ENCODE measurements around the gene IDH3G. TPM values are rescaled to one million over a fixed set of nuclear protein-coding genes. Genes with fewer than 3 reads are reported as not detected.

Gene IDH3G
- total and polyA plus RNA-seq, 2 experiments from 2014 or later = 41.4 to 49.0 TPM

DNA sequence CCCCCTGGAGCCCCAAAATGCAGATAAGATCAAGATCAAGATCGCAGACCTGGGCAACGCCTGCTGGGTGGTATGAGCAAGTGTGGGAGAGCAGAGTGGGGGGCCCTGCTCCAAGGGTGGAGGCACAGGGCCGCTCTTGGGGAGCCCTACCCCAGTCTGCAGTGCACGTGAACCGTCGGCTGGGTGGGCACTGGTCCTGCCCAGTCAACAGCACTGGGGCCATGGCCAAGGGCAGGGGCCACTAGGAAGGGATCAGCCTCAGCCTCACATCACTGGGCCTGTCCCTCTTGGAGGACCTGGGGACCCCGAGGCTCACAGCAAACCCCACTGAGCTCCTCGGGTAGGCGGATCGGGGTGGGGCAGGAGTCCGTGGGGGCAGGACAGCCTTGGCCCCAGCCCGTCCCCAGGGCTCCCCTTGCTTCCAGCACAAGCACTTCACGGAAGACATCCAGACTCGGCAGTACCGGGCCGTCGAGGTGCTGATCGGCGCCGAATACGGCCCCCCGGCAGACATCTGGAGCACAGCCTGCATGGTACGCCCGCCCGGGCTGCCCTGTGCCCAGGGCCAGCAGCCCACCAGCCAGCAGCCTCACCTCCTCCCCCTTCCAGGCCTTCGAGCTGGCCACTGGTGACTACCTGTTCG, 9.7 kb downstream of the IDH3G start:
- no peak overlapping the region for H3K4me2 ChIP-seq
- Mint-ChIP-seq H3K27me3 (ENCODE audit: insufficient read depth, low read depth, poor library complexity) (peaks cover 7% of the 10 kb centered on the region), H3K4me1 (peaks cover 7% of the 10 kb centered on the region; the same call in 2 of the 3 replicates), H3K27ac (no peak overlapping the region), H3K4me3 (no peak overlapping the region), H3K36me3 (ENCODE audit: low read depth) (peaks cover 3% of the 10 kb centered on the region; the same call in 1 of the 3 replicates), H3K9me3 (no peaks in the 10 kb centered on the region)
- H2AFZ ChIP-seq = no peak overlapping the region
- H4K20me1 ChIP-seq (replicated peaks; ENCODE audit: insufficient read depth) = no peaks in the 10 kb centered on the region
- no peaks in the 10 kb centered on the region for H3K9me2 ChIP-seq (ENCODE audit: insufficient read depth)
- no peaks in the 10 kb centered on the region for H3F3A ChIP-seq (replicated peaks; ENCODE audit: low read depth)
- no peak overlapping the region for H3K27ac ChIP-seq (ENCODE audit: low read depth)
- no peaks in the 10 kb centered on the region for H3K36me3 ChIP-seq (ENCODE audit: insufficient read depth)
- no peaks in the 10 kb centered on the region for H3K27me3 ChIP-seq (ENCODE audit: insufficient read depth)
- H3K79me2 ChIP-seq (replicated peaks; ENCODE audit: insufficient read depth) = no peaks in the 10 kb centered on the region
- TF ChIP-seq STAT1 (IDR thresholded peaks at IDR 0.05; ENCODE audit: unreplicated experiment) (no peak), REST (IDR thresholded peaks at IDR 0.05; ENCODE audit: unreplicated experiment) (no peak), EZH2phosphoT487 (IDR thresholded peaks at IDR 0.05; ENCODE audit: unreplicated experiment) (no peak)
- no peak for ATAC-seq
- no peak for DNase-seq (ENCODE audit: low spot score)
- no peak overlapping the region for H3K4me3 ChIP-seq
- no peaks in the 10 kb centered on the region for H3K4me1 ChIP-seq (ENCODE audit: insufficient read depth)

- H3K36me3 Mint-ChIP-seq (ENCODE audit: low read depth) = peaks cover 3% of the 10 kb centered on the region; the same call in 1 of the 3 replicates
- H2AFZ ChIP-seq = no peak overlapping the region
- no peak overlapping the region for H3K27ac ChIP-seq (ENCODE audit: low read depth)
- ATAC-seq = no peak
- H3K27me3 ChIP-seq (ENCODE audit: insufficient read depth) = no peaks in the 10 kb centered on the region
- no peaks in the 10 kb centered on the region for H3F3A ChIP-seq (replicated peaks; ENCODE audit: low read depth)
- H3K36me3 ChIP-seq (ENCODE audit: insufficient read depth) = no peaks in the 10 kb centered on the region
- H3K4me3 Mint-ChIP-seq = no peak overlapping the region
- H3K4me1 Mint-ChIP-seq = peaks cover 7% of the 10 kb centered on the region; the same call in 2 of the 3 replicates
- no peaks in the 10 kb centered on the region for H3K9me3 Mint-ChIP-seq
- no peak for DNase-seq (ENCODE audit: low spot score)
- no peak overlapping the region for H3K27ac Mint-ChIP-seq
- H3K9me2 ChIP-seq (ENCODE audit: insufficient read depth) = no peaks in the 10 kb centered on the region
- no peak overlapping the region for H3K4me3 ChIP-seq
- no peak for TF ChIP-seq NANOG (IDR thresholded peaks at IDR 0.05; ENCODE audit: borderline replicate concordance)
- TF ChIP-seq STAT1 (IDR thresholded peaks at IDR 0.05; ENCODE audit: unreplicated experiment) = no peak
- no peak for TF ChIP-seq ZNF114 (CRISPR knock-in tag; IDR thresholded peaks at IDR 0.05)
- no peak for TF ChIP-seq CREB1 (CRISPR knock-in tag; IDR thresholded peaks at IDR 0.05; ENCODE audit: low read depth)
- TF ChIP-seq EZH2 (IDR thresholded peaks at IDR 0.05; ENCODE audit: low read depth, unreplicated experiment) = no peak
- no peak for TF ChIP-seq ZNF462 (CRISPR knock-in tag; IDR thresholded peaks at IDR 0.05)
- H3K79me2 ChIP-seq (replicated peaks; ENCODE audit: insufficient read depth) = no peaks in the 10 kb centered on the region
- H3K4me1 ChIP-seq (ENCODE audit: insufficient read depth) = no peaks in the 10 kb centered on the region
- H4K20me1 ChIP-seq (replicated peaks; ENCODE audit: insufficient read depth) = no peaks in the 10 kb centered on the region
- H3K27me3 Mint-ChIP-seq (ENCODE audit: insufficient read depth, low read depth, poor library complexity) = peaks cover 7% of the 10 kb centered on the region
- H3K4me2 ChIP-seq = no peak overlapping the region
Observed at GRCh38 chrX:153783378-153784013, 10.7 kb downstream of the IDH3G start.
